ENCODE measurements around the gene ARHGAP6.

Gene ARHGAP6

DNA sequence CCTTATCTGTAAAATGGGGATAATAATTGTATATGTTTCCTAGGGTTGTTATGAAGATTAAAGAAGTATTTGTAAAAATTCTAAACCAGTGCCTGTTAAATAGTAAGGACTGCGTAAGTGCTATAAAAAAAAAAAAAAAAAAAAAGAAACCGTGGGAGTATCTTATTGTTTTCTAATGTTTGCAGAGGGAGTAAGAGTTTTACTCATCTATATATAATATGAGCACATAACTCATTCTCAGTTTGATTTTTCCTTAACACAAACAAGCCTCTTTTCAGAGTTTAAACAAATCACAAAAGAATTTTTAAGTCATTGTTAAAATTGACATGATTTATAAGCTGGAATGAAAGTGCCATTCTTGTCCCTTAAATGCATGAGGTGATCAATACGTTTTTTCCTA, 267.6 kb downstream of the ARHGAP6 start:
- Histone ChIP-seq H3K9me3 (ENCODE audit: control insufficient read depth, insufficient read depth, low read length) (no peaks in the 10 kb centered on the region), H3K9ac (ENCODE audit: low read depth, low read length) (no peak overlapping the region), H3K4me1 (ENCODE audit: insufficient read depth, low read length) (no peaks in the 10 kb centered on the region), H3K36me3 (ENCODE audit: insufficient read depth, low read length) (no peaks in the 10 kb centered on the region)

- H3K9ac ChIP-seq (ENCODE audit: low read depth, low read length) = no peak overlapping the region
- no peaks in the 10 kb centered on the region for H3K9me3 ChIP-seq (ENCODE audit: control insufficient read depth, insufficient read depth, low read length)
- H3K4me1 ChIP-seq (ENCODE audit: insufficient read depth, low read length) = no peaks in the 10 kb centered on the region
- no peaks in the 10 kb centered on the region for H3K36me3 ChIP-seq (ENCODE audit: insufficient read depth, low read length)
These were observed 268.0 kb downstream of the ARHGAP6 start for GRCh38 chrX:11397680-11398079.

DNA sequence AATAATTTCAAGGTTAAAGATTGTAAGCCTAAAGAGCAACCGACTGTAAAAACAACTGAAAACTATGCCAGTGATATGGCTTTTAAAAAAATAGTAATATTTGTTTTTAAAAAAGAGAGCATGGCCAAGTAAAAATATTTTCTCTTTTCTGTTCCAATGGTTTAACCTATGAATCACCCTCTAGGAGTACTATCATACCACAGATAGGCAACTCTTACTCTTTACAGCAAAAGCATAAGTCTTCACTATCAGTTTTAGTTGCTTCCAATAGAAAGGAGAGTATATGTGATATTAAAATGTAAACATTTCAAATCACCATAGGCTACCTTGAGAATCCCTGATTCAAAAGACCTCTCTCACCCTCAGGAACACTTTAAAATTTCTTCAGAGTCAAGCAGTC, 269.9 kb downstream of the ARHGAP6 start:
- Histone ChIP-seq H3K4me1 (ENCODE audit: insufficient read depth, low read length) (no peaks in the 10 kb centered on the region), H3K9ac (ENCODE audit: low read depth, low read length) (no peak overlapping the region), H3K36me3 (ENCODE audit: insufficient read depth, low read length) (no peaks in the 10 kb centered on the region), H3K9me3 (ENCODE audit: control insufficient read depth, insufficient read depth, low read length) (no peaks in the 10 kb centered on the region)

DNA sequence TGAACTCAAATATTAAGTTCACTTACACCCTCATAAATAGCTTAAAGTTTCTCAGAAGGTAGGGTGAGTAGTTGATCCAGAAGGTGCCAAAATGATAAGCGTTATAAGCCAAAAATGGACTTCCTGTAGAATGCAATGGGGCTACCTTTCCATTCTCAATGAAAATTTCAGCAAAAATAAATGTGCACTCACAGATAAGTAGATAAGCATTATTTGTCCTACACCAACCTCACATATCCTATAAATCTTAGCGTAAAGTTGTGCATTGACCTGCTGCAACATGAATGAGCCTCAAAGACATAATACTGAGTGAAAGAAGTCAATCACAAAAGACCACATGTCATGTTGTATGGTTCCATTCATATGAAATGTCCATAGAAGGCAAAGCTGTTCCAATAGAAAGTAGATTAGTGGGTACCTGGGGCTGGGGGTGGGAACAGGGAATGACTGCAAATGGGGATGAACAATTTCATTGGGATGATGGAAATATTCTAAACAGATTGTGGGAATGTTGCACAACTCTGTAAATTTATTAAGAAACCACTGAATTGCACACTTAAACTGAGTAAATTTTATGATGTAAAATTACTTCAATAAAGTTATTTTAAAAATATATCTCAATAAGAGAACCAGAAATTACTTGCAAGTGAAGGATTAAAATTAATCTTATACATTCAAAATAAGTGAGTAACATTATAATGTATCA, 271.6 kb downstream of the ARHGAP6 start:
- Histone ChIP-seq H3K9me3 (ENCODE audit: control insufficient read depth, insufficient read depth, low read length) (no peaks in the 10 kb centered on the region), H3K9ac (ENCODE audit: low read depth, low read length) (no peak overlapping the region), H3K4me1 (ENCODE audit: insufficient read depth, low read length) (no peaks in the 10 kb centered on the region), H3K36me3 (ENCODE audit: insufficient read depth, low read length) (no peaks in the 10 kb centered on the region)

- no peaks in the 10 kb centered on the region for H3K4me1 ChIP-seq (ENCODE audit: insufficient read depth, low read length)
- H3K9ac ChIP-seq (ENCODE audit: low read depth, low read length) = no peak overlapping the region
- H3K9me3 ChIP-seq (ENCODE audit: control insufficient read depth, insufficient read depth, low read length) = no peaks in the 10 kb centered on the region
- H3K36me3 ChIP-seq (ENCODE audit: insufficient read depth, low read length) = no peaks in the 10 kb centered on the region
These were observed 278.9 kb downstream of the ARHGAP6 start for GRCh38 chrX:11386812-11387211.

DNA sequence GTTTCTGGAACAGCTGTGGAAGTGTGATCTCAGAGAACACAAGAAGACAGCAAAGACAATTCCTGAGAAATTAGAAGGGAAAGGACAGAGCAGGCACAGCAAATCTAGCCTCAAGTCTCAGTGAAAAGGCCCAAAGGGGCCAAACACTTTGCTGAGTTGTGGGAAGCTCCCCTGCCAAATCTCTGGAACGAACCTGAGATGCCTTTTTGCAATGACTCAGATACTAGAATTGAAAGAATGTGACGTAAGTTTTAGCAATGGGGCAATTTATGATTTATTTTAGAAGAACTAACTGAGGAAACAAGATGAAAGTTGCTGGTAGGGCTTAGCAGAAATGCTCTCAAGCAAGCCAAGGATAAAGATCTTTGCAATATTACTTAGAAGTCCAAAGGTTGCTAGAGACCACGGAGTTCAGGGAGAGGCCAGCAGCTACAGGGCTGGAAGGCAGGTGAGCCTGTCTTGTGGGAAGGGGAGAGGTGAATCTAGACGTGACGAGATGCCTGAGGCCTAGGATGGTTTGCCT, 279.7 kb downstream of the ARHGAP6 start:
- Histone ChIP-seq H3K4me1 (ENCODE audit: insufficient read depth, low read length) (no peaks in the 10 kb centered on the region), H3K9me3 (ENCODE audit: control insufficient read depth, insufficient read depth, low read length) (no peaks in the 10 kb centered on the region), H3K36me3 (ENCODE audit: insufficient read depth, low read length) (no peaks in the 10 kb centered on the region), H3K9ac (ENCODE audit: low read depth, low read length) (no peak overlapping the region)

- no peaks in the 10 kb centered on the region for H3K4me1 ChIP-seq (ENCODE audit: insufficient read depth, low read length)
- peaks cover 3% of the 10 kb centered on the region; the same call in 1 of the 2 replicates for H3K9me3 ChIP-seq (ENCODE audit: control insufficient read depth, insufficient read depth, low read length)
- H3K9ac ChIP-seq (ENCODE audit: low read depth, low read length) = no peak overlapping the region
- no peaks in the 10 kb centered on the region for H3K36me3 ChIP-seq (ENCODE audit: insufficient read depth, low read length)
These were observed 282.8 kb downstream of the ARHGAP6 start for GRCh38 chrX:11382930-11383329.

DNA sequence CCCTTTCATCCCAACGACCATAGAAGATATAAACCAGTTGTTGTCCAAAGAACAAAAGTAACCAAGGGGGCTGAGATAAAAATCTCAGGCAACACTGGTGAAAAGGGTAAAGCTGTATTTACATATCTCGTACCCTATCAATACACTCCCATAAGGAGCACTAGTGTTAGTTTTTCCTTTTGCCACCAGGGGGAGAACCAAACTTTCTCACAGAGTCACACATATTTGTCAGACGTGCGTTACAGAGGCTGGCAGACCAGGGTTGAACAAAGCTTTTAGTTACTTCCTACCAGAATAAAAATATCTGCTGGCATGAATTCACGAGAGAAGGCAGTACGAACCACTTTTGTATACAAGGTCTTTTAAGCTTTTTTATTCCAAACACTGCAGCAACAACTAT, 284.3 kb downstream of the ARHGAP6 start:
- Histone ChIP-seq H3K9me3 (ENCODE audit: control insufficient read depth, insufficient read depth, low read length) (peaks cover 3% of the 10 kb centered on the region; the same call in 1 of the 2 replicates), H3K9ac (ENCODE audit: low read depth, low read length) (no peak overlapping the region), H3K4me1 (ENCODE audit: insufficient read depth, low read length) (no peaks in the 10 kb centered on the region), H3K36me3 (ENCODE audit: insufficient read depth, low read length) (no peaks in the 10 kb centered on the region)

GRCh38 chrX:11380187-11380844, 285.4 kb downstream of the ARHGAP6 start:
- Histone ChIP-seq H3K4me1 (ENCODE audit: insufficient read depth, low read length) (no peaks in the 10 kb centered on the region), H3K9ac (ENCODE audit: low read depth, low read length) (no peak overlapping the region), H3K9me3 (ENCODE audit: control insufficient read depth, insufficient read depth, low read length) (peaks cover 3% of the 10 kb centered on the region; the same call in 1 of the 2 replicates), H3K36me3 (ENCODE audit: insufficient read depth, low read length) (no peaks in the 10 kb centered on the region)

- Histone ChIP-seq H3K9me3 (ENCODE audit: control insufficient read depth, insufficient read depth, low read length) (peaks cover 3% of the 10 kb centered on the region; the same call in 1 of the 2 replicates), H3K4me1 (ENCODE audit: insufficient read depth, low read length) (no peaks in the 10 kb centered on the region), H3K9ac (ENCODE audit: low read depth, low read length) (no peak overlapping the region), H3K36me3 (ENCODE audit: insufficient read depth, low read length) (no peaks in the 10 kb centered on the region)
These were observed 289.6 kb downstream of the ARHGAP6 start for GRCh38 chrX:11376163-11376562.

DNA sequence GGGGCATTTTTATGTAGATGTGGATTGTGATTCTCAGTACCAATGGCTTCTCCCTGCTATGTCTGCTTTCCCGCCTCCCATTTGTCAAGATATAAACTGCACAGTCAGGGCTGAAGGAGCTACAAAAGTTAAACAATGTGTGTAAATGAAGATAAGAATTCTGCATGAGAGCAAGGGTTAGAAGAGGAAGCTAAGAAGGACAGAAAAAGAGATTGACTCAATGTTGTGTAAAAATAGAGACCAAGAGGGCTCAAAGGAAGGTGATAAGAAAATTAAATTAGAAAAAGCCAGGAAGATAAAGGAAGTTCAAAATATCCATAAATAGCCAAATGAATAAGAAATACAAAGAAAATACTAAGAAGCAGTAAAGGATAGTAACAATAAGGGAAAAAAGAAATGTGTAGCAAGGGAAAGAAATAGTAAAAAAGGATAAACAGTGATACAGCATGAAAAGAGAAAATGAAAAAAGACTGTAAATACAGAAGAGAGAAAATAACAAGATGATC, 290.1 kb downstream of the ARHGAP6 start:
- no peak overlapping the region for H3K9ac ChIP-seq (ENCODE audit: low read depth, low read length)
- H3K9me3 ChIP-seq (ENCODE audit: control insufficient read depth, insufficient read depth, low read length) = peaks cover 3% of the 10 kb centered on the region; the same call in 1 of the 2 replicates
- H3K4me1 ChIP-seq (ENCODE audit: insufficient read depth, low read length) = no peaks in the 10 kb centered on the region
- H3K36me3 ChIP-seq (ENCODE audit: insufficient read depth, low read length) = no peaks in the 10 kb centered on the region

GRCh38 chrX:11374570-11374969, 291.1 kb downstream of the ARHGAP6 start:
- Histone ChIP-seq H3K9ac (ENCODE audit: low read depth, low read length) (no peak overlapping the region), H3K4me1 (ENCODE audit: insufficient read depth, low read length) (no peaks in the 10 kb centered on the region), H3K36me3 (ENCODE audit: insufficient read depth, low read length) (no peaks in the 10 kb centered on the region), H3K9me3 (ENCODE audit: control insufficient read depth, insufficient read depth, low read length) (peaks cover 3% of the 10 kb centered on the region; the same call in 1 of the 2 replicates)

GRCh38 chrX:11371106-11371505, 294.6 kb downstream of the ARHGAP6 start:
- Histone ChIP-seq H3K9me3 (ENCODE audit: control insufficient read depth, insufficient read depth, low read length) (no peaks in the 10 kb centered on the region), H3K4me1 (ENCODE audit: insufficient read depth, low read length) (no peaks in the 10 kb centered on the region), H3K9ac (ENCODE audit: low read depth, low read length) (no peak overlapping the region), H3K36me3 (ENCODE audit: insufficient read depth, low read length) (no peaks in the 10 kb centered on the region)

DNA sequence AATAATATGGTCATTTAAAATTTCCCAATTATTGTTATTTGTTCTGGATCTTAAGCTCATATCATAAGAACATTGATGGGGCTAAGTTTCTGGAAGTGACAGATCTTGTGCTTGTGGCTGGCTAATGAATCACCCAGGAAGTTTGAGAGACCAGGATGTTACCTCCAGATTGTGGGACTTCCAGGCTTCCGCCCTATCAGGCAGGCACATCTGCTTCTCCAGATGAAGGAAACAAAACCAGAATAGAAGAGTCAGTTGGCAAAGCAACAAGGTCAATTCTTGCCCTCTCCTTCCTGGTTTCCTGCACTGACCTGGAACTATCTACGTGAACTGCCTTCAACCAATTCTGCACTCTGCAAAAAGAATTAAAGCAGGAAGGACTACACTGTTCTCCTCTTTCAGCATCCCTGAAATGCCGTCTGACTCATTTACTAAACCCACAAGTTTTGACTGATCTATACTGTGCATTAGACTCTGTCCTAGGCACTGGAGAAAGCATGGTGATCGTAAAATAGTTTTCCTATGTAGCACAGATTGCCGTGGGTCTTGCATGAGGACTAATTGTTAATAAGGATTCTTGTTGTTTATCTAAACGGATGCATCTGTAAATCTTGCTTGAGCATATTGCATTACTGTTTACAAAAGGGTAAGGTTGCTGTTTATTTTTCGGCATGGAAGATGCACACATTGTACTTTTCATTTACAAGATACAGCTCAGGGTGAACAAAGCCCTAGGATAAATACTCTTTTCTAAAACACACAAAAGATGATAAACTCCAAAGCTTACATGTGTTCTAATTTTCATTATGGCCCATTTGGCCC, 297.9 kb downstream of the ARHGAP6 start:
- Histone ChIP-seq H3K4me1 (ENCODE audit: insufficient read depth, low read length) (no peaks in the 10 kb centered on the region), H3K9ac (ENCODE audit: low read depth, low read length) (no peak overlapping the region), H3K9me3 (ENCODE audit: control insufficient read depth, insufficient read depth, low read length) (no peaks in the 10 kb centered on the region), H3K36me3 (ENCODE audit: insufficient read depth, low read length) (no peaks in the 10 kb centered on the region)

Data from ES-I3 (cell line).